ENCODE measurements around the gene FTCD.
"Not testable (repeated sequence)": the region's sequence is repeated elsewhere in the genome, so short reads cannot be mapped to it uniquely, and the experiment has no call there.

Gene FTCD

GRCh38 chr21:46188226-46189212, 33.1 kb upstream of the FTCD start:
- peak; percentile 38 for DNase-seq

GRCh38 chr21:46187814-46188213, 32.4 kb upstream of the FTCD start:
- DNase-seq = no peak

GRCh38 chr21:46187261-46187660, 31.9 kb upstream of the FTCD start:
- no peak for DNase-seq

GRCh38 chr21:46185716-46186115, 30.3 kb upstream of the FTCD start:
- DNase-seq = no peak

- DNase-seq = peak; percentile 88
These were observed 29.5 kb upstream of the FTCD start for GRCh38 chr21:46184625-46185555.

- peak; percentile 86 for DNase-seq
These were observed 28.7 kb upstream of the FTCD start, which contains the start of gene SPATC1L for GRCh38 chr21:46183910-46184624. Gene SPATC1L, minus strand, starts transcription at chr21:46184459. Its CDS starts 1,643 bp downstream, at chr21:46182816.

- not testable (repeated sequence) for DNase-seq
These were observed 28.0 kb upstream of the FTCD start for GRCh38 chr21:46183337-46183909.

- no peak for DNase-seq
These were observed 27.4 kb upstream of the FTCD start for GRCh38 chr21:46182548-46183336.

GRCh38 chr21:46181953-46182547, 26.7 kb upstream of the FTCD start:
- no peak for DNase-seq

- DNase-seq = no peak
These were observed 26.1 kb upstream of the FTCD start for GRCh38 chr21:46181436-46181835.

- no peak for DNase-seq
These were observed 25.5 kb upstream of the FTCD start for GRCh38 chr21:46180778-46181391.

GRCh38 chr21:46180079-46180722, 24.8 kb upstream of the FTCD start:
- no peak for DNase-seq

GRCh38 chr21:46179708-46180078, 24.3 kb upstream of the FTCD start:
- DNase-seq = no peak

- no peak for DNase-seq
These were observed 23.6 kb upstream of the FTCD start for GRCh38 chr21:46178961-46179360.

- DNase-seq = not testable (repeated sequence)
These were observed 21.2 kb upstream of the FTCD start for GRCh38 chr21:46176443-46177129.

GRCh38 chr21:46173573-46173972, 18.2 kb upstream of the FTCD start:
- DNase-seq = no peak

GRCh38 chr21:46172863-46173528, 17.6 kb upstream of the FTCD start:
- DNase-seq = no peak

Data from right kidney (tissue), 1 donor.